ENCODE data around the gene ZEB2.
A peak's percentile ranks its signal among the peaks of the same experiment; 100 is the strongest.

ZEB2 gene

GRCh38 chr2:144452169-144452988, 67.5 kb downstream of the ZEB2 start:
- TF ChIP-seq CTCF (IDR thresholded peaks at IDR 0.05) = no peak

GRCh38 chr2:144451443-144451842, 68.5 kb downstream of the ZEB2 start:
- no peak for TF ChIP-seq CTCF (IDR thresholded peaks at IDR 0.05)

GRCh38 chr2:144449028-144449406, 70.9 kb downstream of the ZEB2 start:
- peak; percentile 28 for TF ChIP-seq CTCF (IDR thresholded peaks at IDR 0.05)

- no peak for TF ChIP-seq CTCF (IDR thresholded peaks at IDR 0.05)
These were observed 71.4 kb downstream of the ZEB2 start for GRCh38 chr2:144448389-144449027.

- TF ChIP-seq CTCF (IDR thresholded peaks at IDR 0.05) = no peak
These were observed 72.4 kb downstream of the ZEB2 start for GRCh38 chr2:144447535-144447934.

- no peak for TF ChIP-seq CTCF (IDR thresholded peaks at IDR 0.05)
These were observed 73.8 kb downstream of the ZEB2 start for GRCh38 chr2:144446136-144446535.

GRCh38 chr2:144445196-144445595, 74.7 kb downstream of the ZEB2 start:
- no peak for TF ChIP-seq CTCF (IDR thresholded peaks at IDR 0.05)

Measured in LNCAP (cell line).